GM12872 (cell line): ENCODE results near the gene KCTD1.

ENCODE experiments used
- CTCF ChIP-seq: IDR thresholded peaks from 3 replicates; pipeline ENCODE4 v1.5.1; 2011; ENCODE audit warnings: low read depth, mild to moderate bottlenecking, low read length, moderate library complexity; ENCODE audit not compliant: insufficient read depth

KCTD1 gene

GRCh38 chr18:26536664-26537063 is 11.7 kb downstream of the KCTD1 start:
- TF ChIP-seq CTCF, result no peak

DNA sequence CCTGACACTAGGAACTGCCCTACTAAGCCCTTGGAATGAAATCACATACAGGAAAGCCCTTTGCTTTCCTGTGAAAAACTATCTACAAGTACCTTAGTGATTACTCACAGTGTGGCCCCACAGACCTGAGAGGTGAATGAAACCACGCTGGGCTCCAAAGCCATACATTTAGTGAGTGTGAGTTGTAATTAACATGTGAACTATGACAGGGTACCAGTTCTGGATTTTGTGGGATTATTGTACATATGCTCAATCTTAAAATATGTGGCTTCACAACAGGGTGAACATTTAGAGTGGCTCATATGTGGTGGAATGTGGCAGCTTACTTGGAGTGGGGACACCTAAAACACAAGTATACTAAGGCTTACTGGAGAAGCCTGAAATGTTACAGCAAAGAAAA is 12.3 kb downstream of the KCTD1 start:
- no peak for TF ChIP-seq CTCF

DNA sequence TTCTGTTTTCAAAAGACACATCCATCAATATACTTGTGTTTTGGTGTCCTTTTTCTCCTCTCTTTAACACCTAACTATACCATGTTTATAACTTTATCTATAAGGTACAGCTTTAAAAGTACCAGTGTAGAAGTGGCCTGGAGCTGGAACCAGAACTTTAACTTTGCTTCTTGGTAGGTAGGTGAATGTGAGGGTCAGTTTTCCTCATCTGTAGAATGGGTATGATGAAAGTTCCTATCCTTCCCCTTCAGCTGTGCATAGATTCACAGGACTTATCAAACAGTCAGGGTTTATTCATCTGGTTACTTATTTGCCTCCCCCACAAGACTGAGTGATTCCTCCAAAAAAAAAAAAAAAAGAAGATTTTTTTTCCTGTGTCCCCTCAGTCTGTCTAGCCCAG is 12.7 kb downstream of the KCTD1 start:
- no peak for TF ChIP-seq CTCF

GRCh38 chr18:26532367-26533340 is 15.7 kb downstream of the KCTD1 start:
- no peak for TF ChIP-seq CTCF

GRCh38 chr18:26531605-26532298 is 16.6 kb downstream of the KCTD1 start:
- TF ChIP-seq CTCF, result no peak

DNA sequence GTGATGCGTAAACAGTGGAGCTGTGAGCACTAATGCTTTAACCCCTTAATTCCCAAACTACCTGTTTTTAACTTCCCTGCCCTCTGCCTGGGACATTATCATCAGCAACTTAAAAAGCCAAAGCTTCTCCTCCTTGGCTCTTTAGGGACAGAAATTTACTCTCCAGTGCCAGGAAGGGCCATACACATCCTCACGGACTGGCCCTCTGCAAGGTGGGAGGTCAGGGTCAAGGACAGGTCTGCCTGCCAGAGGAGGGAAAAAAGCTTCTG is 21.5 kb downstream of the KCTD1 start:
- TF ChIP-seq CTCF, result no peak

GRCh38 chr18:26526128-26526965 is 22.0 kb downstream of the KCTD1 start:
- TF ChIP-seq CTCF, result no peak
